Right atrium auricular region (tissue), 2 donors: ENCODE results near the gene PTX3. TPM values are rescaled to one million over a fixed set of nuclear protein-coding genes. Genes with fewer than 3 reads are reported as not detected.

Experiments used
- DNase-seq: peaks from one replicate; pipeline ENCODE4 v3.0.0-alpha.2; 2019; ENCODE audit warnings: low spot score
- H3K27ac ChIP-seq, 2 donors: fragments of 200-600 bp; sonication (generic); 1 replicate in 1 of 2; 2 replicates in 1 of 2; pipeline ENCODE4 v1.5.1; 2016 to 2019
- H3K27me3 ChIP-seq, 2 donors: fragments of 200-600 bp; sonication (generic); one replicate each; pipeline versions ENCODE4 v1.5.1 to v1.6.0; 2017 to 2019
- H3K36me3 ChIP-seq: fragments of 200-600 bp; sonication (generic); one replicate; pipeline ENCODE4 v1.5.1; 2016
- H3K4me1 ChIP-seq, 2 donors: fragments of 200-600 bp; sonication (generic); one replicate each; pipeline versions ENCODE4 v1.5.1 to v1.6.0; 2017 to 2019
- H3K4me3 ChIP-seq, 2 donors: fragments of 200-600 bp; sonication (generic); 1 replicate in 1 of 2; 2 replicates in 1 of 2; pipeline ENCODE4 v1.5.1; 2017 to 2019; ENCODE audit warnings: mild to moderate bottlenecking in 1 of 2, moderate library complexity in 1 of 2
- H3K9me3 ChIP-seq, 2 donors: fragments of 200-600 bp; sonication (generic); one replicate each; pipeline ENCODE4 v1.5.1; 2019
- total RNA-seq, 2 donors: library from RNA; depleted of rRNA; stranded (reverse); fragments of >200 nt; gene quantifications; one replicate each; pipeline ENCODE4 v1.1.0, GENCODE V29; 2016
- TF ChIP-seq, protein P1 (sequence below), 2 donors: fragments of 200-600 bp; sonication (generic); IDR thresholded peaks; one replicate each; pipeline ENCODE4 v1.5.1; 2019; ENCODE audit warnings: antibody characterized with exemption in 2 of 2

The PTX3 gene
- total RNA-seq, 2 donors from 2014 or later, result 0.59 to 2.6 TPM

DNA sequence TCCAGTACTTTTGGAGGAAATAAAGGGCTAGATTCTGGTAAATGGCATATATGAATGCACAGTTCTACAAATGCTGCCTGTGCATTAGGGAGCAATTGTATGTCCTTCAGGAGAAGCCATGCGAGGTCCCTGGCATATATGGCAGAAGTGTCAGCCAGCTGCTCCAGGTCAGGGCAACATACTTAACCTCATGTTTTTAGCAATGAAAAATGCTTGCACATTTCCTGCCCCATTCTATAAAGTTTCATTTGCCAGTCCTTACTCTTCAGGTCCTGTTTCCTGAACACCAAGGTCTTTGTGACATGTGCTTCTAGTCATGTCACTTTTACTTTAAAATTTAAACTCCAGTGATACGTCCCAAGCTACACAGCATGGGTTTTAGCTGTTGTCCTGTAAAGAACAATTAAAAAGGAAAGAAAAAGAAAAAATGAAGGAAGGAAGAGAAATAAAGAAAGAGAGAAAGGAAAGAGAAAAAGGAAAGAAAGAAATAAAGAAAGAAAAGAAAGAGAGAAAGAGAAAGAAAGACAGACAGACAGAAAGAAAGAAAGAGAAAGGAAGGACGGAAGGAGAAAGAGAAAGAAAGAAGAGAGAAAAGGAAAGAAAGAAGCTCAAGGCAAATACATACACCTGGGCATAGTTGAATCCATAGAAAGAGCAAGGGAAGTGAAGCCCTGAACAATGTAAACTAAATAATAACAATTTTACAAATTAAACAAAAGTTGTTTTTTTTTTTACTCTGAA, 20.1 kb upstream of the PTX3 start:
- Histone ChIP-seq H3K4me3 (no peak overlapping the region), H3K9me3 (no peaks in the 10 kb centered on the region), H3K36me3 (no peaks in the 10 kb centered on the region), H3K27ac (no peak overlapping the region), H3K27me3 (no peaks in the 10 kb centered on the region), H3K4me1 (no peaks in the 10 kb centered on the region)
- TF ChIP-seq, protein P1, sequence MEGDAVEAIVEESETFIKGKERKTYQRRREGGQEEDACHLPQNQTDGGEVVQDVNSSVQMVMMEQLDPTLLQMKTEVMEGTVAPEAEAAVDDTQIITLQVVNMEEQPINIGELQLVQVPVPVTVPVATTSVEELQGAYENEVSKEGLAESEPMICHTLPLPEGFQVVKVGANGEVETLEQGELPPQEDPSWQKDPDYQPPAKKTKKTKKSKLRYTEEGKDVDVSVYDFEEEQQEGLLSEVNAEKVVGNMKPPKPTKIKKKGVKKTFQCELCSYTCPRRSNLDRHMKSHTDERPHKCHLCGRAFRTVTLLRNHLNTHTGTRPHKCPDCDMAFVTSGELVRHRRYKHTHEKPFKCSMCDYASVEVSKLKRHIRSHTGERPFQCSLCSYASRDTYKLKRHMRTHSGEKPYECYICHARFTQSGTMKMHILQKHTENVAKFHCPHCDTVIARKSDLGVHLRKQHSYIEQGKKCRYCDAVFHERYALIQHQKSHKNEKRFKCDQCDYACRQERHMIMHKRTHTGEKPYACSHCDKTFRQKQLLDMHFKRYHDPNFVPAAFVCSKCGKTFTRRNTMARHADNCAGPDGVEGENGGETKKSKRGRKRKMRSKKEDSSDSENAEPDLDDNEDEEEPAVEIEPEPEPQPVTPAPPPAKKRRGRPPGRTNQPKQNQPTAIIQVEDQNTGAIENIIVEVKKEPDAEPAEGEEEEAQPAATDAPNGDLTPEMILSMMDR (IDR thresholded peaks at IDR 0.05), result no peak
- DNase-seq, result no peak

DNA sequence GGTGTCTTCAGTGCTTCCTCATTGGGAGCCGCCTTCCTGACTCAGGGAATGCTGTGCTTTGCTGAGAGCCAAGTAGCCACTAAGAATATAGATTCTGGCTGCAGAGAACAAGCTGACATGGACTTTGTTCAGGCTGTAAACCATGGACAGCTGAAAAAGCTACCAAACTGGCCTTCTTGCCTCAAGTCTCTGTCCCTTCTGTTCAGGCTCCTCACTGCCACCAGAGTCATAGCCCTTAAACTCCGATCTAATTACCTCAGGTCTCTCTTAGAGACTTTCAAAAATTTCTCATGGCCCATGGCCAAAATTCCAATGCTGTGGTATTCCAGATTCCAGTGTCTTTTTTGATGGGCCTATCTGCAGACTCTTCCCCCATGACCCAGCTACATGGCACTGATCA, 19.4 kb upstream of the PTX3 start:
- Histone ChIP-seq H3K36me3 (no peaks in the 10 kb centered on the region), H3K4me1 (no peaks in the 10 kb centered on the region), H3K4me3 (no peak overlapping the region), H3K9me3 (no peaks in the 10 kb centered on the region), H3K27ac (no peak overlapping the region), H3K27me3 (no peaks in the 10 kb centered on the region)
- TF ChIP-seq, protein P1 (IDR thresholded peaks at IDR 0.05), result no peak
- DNase-seq, result no peak

DNA sequence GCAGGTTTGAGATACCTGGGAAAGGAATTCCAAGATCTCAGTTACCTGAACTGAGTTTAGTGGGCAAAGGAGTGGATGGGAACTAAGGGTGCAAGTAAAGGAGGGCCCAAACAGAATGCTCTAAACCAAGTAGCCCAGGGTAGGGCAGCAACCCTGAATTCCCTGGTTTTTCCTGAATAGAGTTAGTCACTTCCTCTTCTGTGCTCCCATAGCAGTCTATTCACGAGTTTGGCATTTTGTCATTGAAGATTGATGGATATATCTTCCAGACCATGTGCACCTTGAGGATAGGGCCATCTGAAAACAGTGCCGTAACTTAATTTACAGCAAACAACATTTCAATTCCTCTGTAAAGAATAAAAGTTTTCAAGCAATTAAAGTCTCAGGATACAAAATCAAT, 18.5 kb upstream of the PTX3 start:
- Histone ChIP-seq H3K4me1 (no peaks in the 10 kb centered on the region), H3K27me3 (no peaks in the 10 kb centered on the region), H3K36me3 (no peaks in the 10 kb centered on the region), H3K9me3 (no peaks in the 10 kb centered on the region), H3K4me3 (no peak overlapping the region), H3K27ac (no peak overlapping the region)
- no peak for DNase-seq
- TF ChIP-seq, protein P1 (IDR thresholded peaks at IDR 0.05), result no peak

DNA sequence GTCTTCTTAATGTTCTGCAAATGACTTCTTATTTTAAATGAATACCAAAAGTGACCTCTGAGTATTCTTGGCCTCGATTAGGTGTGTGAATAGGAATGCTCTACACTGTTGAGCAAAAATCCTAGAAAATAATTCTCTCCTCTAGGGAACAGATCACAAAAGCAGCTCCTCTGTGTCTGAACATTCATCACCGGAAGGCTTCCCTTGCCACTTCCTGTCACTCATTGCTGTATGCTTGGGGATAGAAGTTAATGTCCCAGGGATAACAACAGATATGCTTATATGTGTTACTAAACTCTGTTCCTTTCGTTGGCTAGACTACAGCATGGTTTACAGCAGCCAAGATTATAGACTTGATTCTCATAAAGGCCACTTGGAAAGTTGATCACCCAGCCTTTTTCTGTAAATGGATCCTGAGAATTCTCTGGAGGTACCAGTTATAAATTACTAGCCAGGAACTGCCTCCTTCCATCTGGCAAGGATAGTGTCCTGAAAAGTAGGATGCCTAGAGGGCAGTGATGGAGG, 16.0 kb upstream of the PTX3 start:
- Histone ChIP-seq H3K27me3 (no peaks in the 10 kb centered on the region), H3K9me3 (no peaks in the 10 kb centered on the region), H3K4me1 (no peaks in the 10 kb centered on the region), H3K4me3 (no peak overlapping the region), H3K36me3 (no peaks in the 10 kb centered on the region), H3K27ac (no peak overlapping the region)
- TF ChIP-seq, protein P1 (IDR thresholded peaks at IDR 0.05), result no peak
- DNase-seq, result no peak

DNA sequence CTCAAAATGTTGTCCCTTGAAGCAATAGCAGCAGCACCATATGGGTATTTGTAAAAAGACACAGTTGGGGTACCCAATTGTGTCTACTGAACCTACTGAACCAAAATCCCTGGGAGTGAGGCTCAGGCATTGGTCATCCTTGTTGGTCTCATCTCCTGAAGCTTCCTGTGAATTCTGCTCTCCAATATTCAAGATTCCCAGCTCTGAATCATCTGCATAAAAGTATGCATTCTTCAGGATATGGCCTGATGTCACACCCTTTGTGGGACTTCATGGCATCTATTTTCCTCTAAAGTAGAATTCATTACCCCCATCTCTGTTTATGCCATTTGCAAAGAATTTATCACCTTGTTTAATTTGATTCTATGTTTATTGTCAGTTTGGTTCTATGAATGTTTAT, 13.3 kb upstream of the PTX3 start:
- Histone ChIP-seq H3K27ac (no peak overlapping the region), H3K4me1 (no peaks in the 10 kb centered on the region), H3K9me3 (no peaks in the 10 kb centered on the region), H3K36me3 (no peaks in the 10 kb centered on the region), H3K27me3 (no peaks in the 10 kb centered on the region), H3K4me3 (no peak overlapping the region)
- no peak for DNase-seq
- TF ChIP-seq, protein P1 (IDR thresholded peaks at IDR 0.05), result no peak

DNA sequence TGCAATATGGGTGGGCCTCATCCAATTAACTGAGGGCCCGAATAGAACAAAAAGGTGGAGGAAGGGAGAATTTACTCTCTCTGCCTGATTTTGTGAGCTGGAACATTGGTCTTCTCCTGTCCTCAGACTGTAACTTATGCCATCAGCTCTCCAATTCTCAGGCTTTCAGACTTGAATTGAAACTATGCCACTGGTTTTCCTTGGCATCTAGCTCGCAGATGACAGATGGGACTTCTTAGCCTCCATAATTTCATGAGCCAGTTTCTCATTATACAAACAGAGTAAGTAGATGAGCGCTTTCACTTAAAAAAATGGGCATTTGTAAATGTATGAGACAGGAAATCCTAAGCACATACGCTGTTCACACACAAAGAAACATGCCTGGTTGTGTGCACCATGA, 8.7 kb upstream of the PTX3 start:
- H3K4me1 ChIP-seq, result no peaks in the 10 kb centered on the region
- no peaks in the 10 kb centered on the region for H3K36me3 ChIP-seq
- no peak for DNase-seq
- no peak overlapping the region for H3K27ac ChIP-seq
- H3K27me3 ChIP-seq, result no peaks in the 10 kb centered on the region
- TF ChIP-seq, protein P1 (IDR thresholded peaks at IDR 0.05), result no peak
- no peak overlapping the region for H3K4me3 ChIP-seq
- H3K9me3 ChIP-seq, result no peaks in the 10 kb centered on the region
